Inflammatory macrophage treated with lipopolysaccharide for 1 hour (primary cell): ENCODE results near the gene DLEC1.

Experiments used
- DNase-seq, 2 donors: peaks; one replicate each; pipeline ENCODE4 v3.0.0-alpha.2; 2020 to 2022

DLEC1 gene

DNA sequence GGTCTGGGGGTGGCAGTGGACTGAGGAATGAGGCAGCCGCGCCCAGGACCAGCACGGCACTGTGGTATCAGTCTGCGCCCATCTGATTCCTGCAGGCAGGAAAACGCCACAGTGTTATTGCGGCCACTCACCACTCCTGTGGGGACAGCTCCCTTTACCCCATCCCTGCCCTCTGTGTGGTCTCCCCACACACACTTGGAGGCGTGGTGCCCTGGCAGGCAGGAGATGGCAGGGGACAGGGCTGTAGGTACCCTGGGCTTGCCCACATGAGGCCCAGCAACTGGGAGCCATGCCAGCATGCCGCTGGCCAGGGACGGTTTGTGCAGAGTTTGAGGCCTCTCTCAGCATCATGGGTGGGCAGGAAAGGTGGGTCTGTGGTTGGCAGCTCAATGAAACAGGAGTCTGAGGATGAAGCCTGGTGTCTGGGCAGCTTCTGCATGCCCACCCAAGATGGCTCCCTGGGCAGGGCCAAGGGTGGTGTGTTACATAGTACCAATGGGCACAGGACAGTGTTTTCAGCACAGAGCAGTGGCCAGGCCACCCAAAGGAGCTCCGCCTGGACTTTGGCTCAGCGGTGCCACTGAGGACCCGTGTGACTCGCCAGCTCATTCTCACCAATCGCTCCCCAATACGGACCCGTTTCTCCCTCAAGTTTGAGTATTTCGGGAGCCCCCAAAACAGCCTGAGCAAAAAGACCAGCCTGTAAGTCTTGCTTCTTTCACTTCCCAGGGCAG, 70.7 kb downstream of the DLEC1 start:
- no peak for DNase-seq

DNA sequence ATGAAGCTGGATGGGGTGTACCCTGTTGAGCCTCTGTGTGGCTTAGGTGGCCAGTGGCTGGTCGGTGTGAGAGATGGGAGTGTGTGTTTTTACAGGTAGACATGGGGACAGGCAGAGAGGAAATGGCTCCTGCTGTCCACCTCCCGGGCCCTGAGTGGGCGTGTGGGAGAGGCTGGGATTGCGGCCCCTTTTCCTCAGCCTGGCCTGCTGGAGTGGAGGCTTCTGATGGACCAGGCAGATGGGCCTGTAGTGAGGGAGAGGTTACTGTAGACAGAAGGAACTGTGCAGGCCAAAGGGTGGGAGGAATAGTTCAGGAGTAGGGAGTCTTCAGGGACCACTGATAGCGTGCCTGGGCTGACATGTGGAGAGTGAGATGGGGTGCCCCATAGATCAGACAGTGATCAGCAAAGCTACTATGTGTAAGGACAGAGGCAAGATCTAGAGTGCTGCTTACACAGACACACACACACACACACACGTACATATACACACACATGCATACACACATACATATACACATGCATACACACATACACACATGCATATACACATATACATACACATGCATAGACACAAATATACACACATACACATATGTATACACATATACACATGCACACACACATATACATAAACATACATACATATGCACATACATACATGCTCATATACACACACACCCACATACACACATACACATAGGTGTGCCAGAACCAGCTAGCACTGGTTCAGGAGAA, 71.5 kb downstream of the DLEC1 start:
- DNase-seq: no peak

DNA sequence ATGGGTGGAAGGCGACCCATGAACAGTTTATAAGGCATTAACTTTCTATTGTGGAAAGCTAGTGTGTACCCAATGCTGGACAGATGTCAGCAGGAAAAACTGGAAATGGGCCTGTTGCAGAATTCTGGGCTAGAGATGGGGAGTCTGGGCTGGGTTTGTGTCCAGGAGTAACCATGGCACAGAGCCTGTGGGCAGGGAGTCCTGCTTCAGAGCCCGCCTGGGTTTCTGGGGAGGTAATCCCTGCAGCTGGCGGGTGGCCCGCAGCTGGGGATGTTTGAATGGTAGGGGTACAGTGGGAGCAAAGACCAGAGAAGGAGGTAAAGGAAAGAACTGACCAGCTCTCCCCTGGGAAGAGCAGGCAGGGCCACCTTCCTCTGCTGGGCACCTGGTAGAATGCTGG, 72.2 kb downstream of the DLEC1 start:
- no peak for DNase-seq

DNA sequence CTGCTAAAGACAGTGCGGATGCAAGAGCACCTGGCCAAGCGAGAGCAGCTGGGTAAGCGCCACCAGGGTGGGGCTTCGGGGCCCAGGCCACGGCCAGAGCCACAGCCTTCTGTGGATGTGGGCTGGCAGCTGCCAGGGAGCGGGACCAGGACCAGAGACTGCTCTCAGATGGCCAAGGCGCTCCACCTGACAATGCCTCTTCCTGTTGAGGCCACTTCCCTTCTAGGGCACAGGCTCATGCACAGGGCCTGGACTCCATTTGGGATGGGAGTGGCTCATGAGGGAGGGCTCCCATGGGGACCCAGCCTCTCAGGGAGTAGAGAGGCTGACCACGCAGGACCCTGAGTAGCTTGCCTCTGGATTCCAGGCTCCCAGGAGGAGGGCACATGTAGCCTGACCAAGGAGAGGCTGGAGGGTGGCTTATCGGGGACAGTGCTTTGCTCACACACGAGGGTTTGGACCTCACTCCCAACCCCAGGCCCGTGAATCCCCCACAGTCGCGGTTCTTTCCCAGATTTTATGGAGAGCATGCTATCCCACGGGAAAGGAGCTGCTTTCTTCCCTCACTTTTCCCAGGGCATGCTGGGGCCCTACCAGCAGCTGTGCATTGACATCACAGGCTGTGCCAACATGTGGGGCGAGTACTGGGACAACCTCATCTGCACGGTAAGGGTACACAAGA, 72.8 kb downstream of the DLEC1 start:
- DNase-seq: no peak

DNA sequence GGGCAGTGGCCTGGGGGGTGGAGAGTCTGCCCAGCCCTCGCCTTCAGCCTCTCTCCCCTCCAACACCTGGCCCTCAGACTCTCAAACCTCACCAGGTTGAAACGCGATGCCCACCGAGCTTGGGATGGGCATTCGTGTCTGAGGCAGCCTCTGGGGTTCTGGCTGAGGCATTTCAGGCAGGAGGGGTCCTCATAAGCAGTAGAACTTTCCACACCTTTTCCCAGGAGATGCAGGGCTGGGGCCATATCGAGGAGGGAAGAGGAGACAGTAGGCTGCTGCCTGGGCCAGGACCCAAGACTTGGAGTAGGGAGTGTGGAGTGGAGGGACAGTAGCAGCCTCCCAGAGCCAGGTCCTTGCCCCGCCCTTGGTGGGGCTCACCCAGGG, 73.4 kb downstream of the DLEC1 start:
- DNase-seq: no peak

GRCh38 chr3:38114052-38114874, 75.3 kb downstream of the DLEC1 start:
- DNase-seq: no peak

GRCh38 chr3:38114875-38115644, 76.1 kb downstream of the DLEC1 start:
- DNase-seq: no peak

GRCh38 chr3:38115645-38116427, 76.8 kb downstream of the DLEC1 start:
- no peak for DNase-seq

GRCh38 chr3:38116471-38117162, 77.6 kb downstream of the DLEC1 start:
- DNase-seq: no peak

DNA sequence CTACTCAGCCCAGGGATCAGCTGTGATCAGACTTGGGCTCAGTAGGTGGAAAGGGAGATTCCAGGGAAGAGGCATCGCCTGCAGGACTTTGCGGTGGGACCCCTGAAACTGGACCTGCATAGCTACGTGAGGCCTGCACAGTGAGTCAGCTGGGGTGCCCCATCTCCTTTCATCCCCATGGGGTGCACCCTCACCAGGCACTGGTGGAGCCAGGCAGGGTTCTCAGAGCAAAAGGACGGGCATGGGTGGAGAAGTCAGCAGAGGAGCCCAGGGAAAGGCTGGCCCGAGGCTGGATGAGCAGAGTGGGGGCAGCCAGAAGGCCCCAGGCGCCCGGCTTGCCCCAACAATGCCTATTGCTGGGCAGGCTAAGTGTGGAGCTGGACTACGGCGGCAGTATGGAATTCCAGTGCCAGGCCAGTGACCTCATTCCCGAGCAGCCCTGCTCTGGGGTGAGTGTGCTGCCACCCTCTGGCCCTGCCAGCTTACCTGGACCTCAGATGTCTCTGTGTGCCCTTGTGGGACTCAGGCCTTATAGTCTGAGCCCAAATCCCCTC, 78.2 kb downstream of the DLEC1 start:
- no peak for DNase-seq

DNA sequence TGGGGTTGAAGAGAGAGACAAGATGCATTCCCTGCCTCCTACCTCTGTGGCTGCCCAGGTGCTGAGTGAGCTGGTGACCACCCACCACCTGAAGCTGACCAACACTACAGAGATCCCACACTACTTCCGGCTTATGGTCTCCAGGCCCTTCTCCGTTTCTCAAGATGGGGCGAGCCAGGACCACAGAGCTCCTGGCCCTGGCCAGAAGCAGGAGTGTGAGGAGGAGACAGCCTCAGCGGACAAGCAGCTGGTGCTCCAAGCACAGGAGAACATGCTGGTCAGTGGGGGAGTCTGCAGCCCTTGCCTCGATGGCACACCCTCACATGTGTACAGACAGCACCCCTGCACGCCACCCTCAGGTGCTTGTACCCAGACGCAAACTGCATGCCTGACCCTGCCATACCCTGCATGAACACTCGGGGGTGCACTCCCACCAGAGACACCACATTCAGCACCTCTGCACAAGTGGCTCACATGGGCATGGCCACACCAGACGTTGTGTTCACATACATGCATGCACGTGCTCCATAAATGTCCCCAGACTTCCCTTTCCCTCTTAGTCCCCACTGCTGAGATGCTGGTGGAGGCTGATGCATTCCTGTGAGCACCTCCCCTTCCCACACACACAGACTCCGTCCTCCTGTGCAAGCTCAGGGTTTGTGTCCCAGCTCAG, 78.9 kb downstream of the DLEC1 start:
- DNase-seq: peak; percentile 51 to 66

DNA sequence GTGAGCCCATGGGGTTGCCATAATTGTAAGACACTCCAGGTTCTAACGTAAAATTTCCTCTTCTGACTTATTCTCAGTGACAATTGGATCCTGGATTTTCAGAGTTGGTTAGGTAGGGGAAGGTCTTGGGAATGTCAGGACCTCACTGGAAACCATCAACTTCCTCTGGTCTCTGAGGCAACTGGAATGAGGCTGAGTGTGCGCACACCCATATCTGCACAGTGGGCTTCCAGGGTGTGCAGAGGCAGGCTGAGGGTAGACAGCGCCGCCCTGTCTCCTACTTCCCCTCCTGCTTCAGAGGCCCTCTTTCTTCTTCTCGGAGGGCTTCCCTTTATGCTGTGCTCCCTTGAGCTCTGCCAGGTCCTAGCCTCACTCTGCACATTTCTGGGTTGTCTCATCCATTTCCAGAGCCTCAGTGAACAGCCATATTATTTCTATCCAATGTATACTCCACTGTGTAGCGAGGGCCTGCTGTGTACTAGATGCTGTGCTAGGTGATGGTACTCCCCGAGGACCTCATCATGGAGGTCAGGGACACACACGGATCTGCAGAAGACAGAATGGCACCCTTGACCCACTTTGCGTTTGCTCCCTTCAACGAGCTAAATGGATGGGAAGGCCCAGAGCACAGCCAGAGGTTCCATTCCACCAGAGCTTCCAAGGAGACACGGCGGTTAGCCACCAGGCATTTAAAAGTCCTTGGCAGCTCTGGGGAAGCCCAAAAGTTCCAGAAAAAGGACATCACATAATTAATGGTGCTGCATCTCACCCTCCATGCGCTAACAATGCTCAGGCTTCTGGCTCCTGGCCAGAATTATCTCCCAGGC, 79.6 kb downstream of the DLEC1 start:
- no peak for DNase-seq

GRCh38 chr3:38119248-38119544, 80.2 kb downstream of the DLEC1 start:
- no peak for DNase-seq

DNA sequence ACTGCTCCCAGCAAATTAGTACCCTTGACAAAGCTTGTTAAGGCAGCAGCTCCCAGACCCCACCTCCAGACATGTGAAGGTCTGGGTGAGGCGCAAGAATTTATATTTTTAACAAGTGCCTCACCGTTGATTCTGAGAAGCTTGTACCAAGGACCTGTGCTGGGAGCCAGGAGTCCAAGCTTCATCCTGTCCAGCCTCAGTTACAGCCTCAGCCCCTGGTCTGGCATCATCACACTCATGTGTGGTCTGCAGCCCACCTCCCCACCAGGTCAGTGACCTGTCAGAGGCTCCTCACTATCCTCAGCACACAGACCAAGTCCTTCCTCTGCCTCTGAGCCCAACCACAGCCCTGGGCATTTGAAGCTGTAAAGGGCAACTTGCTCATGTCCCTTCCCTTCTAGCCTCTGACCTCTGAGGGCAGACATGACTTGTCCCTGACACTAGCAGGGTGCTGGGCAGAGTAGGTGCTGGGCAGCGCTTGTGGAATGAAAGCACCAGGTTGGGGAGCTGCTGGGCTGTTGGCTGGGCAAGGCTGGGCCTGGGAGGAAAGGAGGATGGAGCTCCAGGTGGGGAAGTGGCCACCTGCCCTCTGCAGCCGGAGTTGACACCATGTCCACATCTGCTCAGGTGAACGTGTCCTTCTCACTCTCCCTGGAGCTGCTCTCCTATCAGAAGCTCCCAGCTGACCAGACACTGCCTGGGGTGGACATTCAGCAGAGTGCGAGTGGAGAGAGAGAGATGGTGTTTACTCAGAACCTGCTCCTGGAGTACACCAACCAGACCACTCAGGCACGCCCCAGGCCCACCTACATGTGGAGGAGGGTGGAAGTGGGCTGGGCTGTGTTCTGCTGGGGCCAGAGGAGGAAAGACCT, 81.0 kb downstream of the DLEC1 start:
- no peak for DNase-seq

GRCh38 chr3:38120693-38121450, 81.9 kb downstream of the DLEC1 start:
- DNase-seq: no peak

DNA sequence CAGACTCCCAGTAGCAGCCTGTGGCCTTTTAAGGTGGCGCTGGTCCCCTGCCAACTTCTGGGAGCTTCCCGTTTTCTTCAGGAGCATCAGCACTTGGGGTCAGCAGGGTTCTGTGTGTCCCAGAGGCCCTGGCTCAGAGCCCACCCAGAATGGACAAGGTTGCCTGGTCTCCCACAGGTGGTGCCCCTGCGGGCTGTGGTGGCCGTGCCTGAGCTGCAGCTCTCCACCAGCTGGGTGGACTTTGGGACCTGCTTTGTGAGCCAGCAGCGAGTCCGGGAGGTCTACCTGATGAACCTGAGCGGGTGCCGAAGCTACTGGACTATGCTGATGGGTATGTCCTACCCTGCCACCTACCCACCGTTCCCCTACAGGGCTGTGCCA, 82.4 kb downstream of the DLEC1 start:
- DNase-seq: no peak

DNA sequence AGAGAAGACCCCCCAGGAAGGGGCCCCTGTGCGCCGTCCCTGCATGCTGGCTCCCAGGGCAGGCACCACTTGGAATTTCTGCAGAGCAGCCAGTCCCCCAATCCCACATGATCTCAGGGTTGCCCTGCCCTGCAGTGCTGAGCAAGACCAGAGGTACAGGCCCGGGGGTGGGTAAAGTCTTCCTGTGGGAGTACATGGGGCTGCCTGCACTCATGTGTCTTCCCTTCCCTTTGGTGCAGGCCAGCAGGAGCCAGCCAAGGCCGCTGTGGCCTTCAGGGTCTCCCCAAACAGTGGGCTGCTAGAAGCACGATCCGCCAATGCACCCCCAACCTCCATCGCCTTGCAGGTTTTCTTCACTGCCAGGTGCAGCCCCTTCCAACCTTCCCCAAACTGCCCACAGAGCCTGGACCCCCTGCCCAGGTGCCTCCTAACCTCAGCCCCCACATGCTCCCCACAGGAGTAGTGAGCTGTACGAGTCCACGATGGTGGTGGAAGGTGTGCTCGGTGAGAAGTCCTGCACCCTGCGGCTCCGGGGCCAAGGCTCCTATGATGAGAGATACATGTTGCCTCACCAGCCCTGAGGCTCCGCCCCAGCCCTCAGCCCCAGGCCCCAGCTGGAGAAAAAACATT, 82.9 kb downstream of the DLEC1 start:
- no peak for DNase-seq
